Neural cell (in vitro differentiated cells): ENCODE measurements around the gene PTDSS2. TPM values are rescaled to one million over a fixed set of nuclear protein-coding genes. Genes with fewer than 3 reads are reported as not detected.

ENCODE experiments used
- H2AFZ ChIP-seq: fragments of 200-600, 300-800 bp; sonication (generic), shearing (Covaris generic); 2 replicates; pipeline ENCODE4 v1.6.0; 2014; ENCODE audit warnings: low read depth, mild to moderate bottlenecking, antibody characterized with exemption, low read length, moderate library complexity
- H3F3A ChIP-seq: fragments of 200-600 bp; shearing (Covaris generic); 2 replicates; pipeline ENCODE4 v1.6.1; 2016; ENCODE audit warnings: mild to moderate bottlenecking, moderate library complexity, mixed read lengths, antibody characterized with exemption, low read length; ENCODE audit not compliant: insufficient read depth, poor library complexity, severe bottlenecking
- H3K27ac ChIP-seq: fragments of 200-600, 300-800 bp; sonication (generic), shearing (Covaris generic); 2 replicates; pipeline ENCODE4 v1.5.1; 2014; ENCODE audit warnings: mild to moderate bottlenecking, low read length, moderate library complexity
- H3K27me3 ChIP-seq: fragments of 300-800, 200-600 bp; sonication (generic), shearing (Covaris generic); 2 replicates; pipeline ENCODE4 v1.6.0; 2014; ENCODE audit warnings: mild to moderate bottlenecking, low read depth, low read length, moderate library complexity; ENCODE audit not compliant: insufficient read depth
- H3K36me3 ChIP-seq: fragments of 300-800, 200-600 bp; sonication (generic), shearing (Covaris generic); 2 replicates; pipeline ENCODE4 v1.5.1; 2014; ENCODE audit warnings: mild to moderate bottlenecking, antibody characterized with exemption, low read length, moderate library complexity; ENCODE audit not compliant: insufficient read depth
- H3K4me2 ChIP-seq: fragments of 300-800, 200-600 bp; sonication (generic), shearing (Covaris generic); 2 replicates; pipeline ENCODE4 v1.6.0; 2014; ENCODE audit warnings: mild to moderate bottlenecking, low read length
- H3K4me3 ChIP-seq: fragments of 300-800, 200-600 bp; sonication (generic), shearing (Covaris generic); 2 replicates; pipeline ENCODE4 v1.5.1; 2014; ENCODE audit warnings: mild to moderate bottlenecking, low read length, moderate library complexity
- H3K79me2 ChIP-seq: fragments of 200-600 bp; shearing (Covaris generic); replicated peaks from 2 replicates; pipeline ENCODE4 v1.6.0; 2014; ENCODE audit warnings: mild to moderate bottlenecking, low read length, moderate library complexity; ENCODE audit not compliant: insufficient read depth
- H3K9ac ChIP-seq: fragments of 300-800, 200-600 bp; sonication (generic), shearing (Covaris generic); 2 replicates; pipeline ENCODE4 v1.6.1; 2016; ENCODE audit warnings: mild to moderate bottlenecking, low read length, mixed read lengths
- H3K9me2 ChIP-seq: fragments of 200-600 bp; shearing (Covaris generic); 2 replicates; pipeline ENCODE4 v1.6.1; 2016; ENCODE audit warnings: mild to moderate bottlenecking, low read length, mixed read lengths; ENCODE audit not compliant: insufficient read depth
- H3K9me3 ChIP-seq: fragments of 200-600, 300-800 bp; sonication (generic), shearing (Covaris generic); 2 replicates; pipeline ENCODE4 v1.6.1; 2016; ENCODE audit warnings: mild to moderate bottlenecking, mixed run types, low read length, moderate library complexity, mixed read lengths
- H4K20me1 ChIP-seq: fragments of 200-600 bp; shearing (Covaris generic); 2 replicates; pipeline ENCODE4 v1.6.1; 2016; ENCODE audit warnings: mild to moderate bottlenecking, mixed run types; ENCODE audit not compliant: insufficient read depth
- CTCF ChIP-seq: fragments of 450-650 bp; IDR thresholded peaks from 2 replicates; pipeline ENCODE4 v1.5.1; 2014; ENCODE audit warnings: antibody characterized with exemption, mild to moderate bottlenecking, moderate library complexity; ENCODE audit not compliant: poor library complexity, severe bottlenecking
- EP300 ChIP-seq: fragments of 450-650 bp; conservative IDR thresholded peaks from 2 replicates; pipeline ENCODE4 v1.6.1; 2014; ENCODE audit warnings: antibody characterized with exemption, mild to moderate bottlenecking, moderate library complexity; ENCODE audit not compliant: poor library complexity, severe bottlenecking
- EZH2 ChIP-seq: fragments of 200-600, 300-800 bp; shearing (Covaris generic), sonication (generic); IDR thresholded peaks from 2 replicates; pipeline ENCODE4 v1.6.1; 2014; ENCODE audit warnings: antibody characterized with exemption, low read length, borderline replicate concordance, mild to moderate bottlenecking; ENCODE audit not compliant: insufficient read depth, poor library complexity, severe bottlenecking
- MXI1 ChIP-seq: fragments of 450-650 bp; conservative IDR thresholded peaks from 2 replicates; pipeline ENCODE4 v1.6.1; 2014; ENCODE audit warnings: antibody characterized with exemption, mild to moderate bottlenecking; ENCODE audit not compliant: poor library complexity, severe bottlenecking
- POLR2AphosphoS5 ChIP-seq: IDR thresholded peaks from 2 replicates; pipeline ENCODE4 v1.6.1; 2012
- RAD21 ChIP-seq: fragments of 450-650 bp; conservative IDR thresholded peaks from 2 replicates; pipeline ENCODE4 v1.6.1; 2014; ENCODE audit warnings: antibody characterized with exemption, mild to moderate bottlenecking, moderate library complexity
- REST ChIP-seq: IDR thresholded peaks from 2 replicates; pipeline ENCODE4 v1.6.1; 2012; ENCODE audit warnings: borderline replicate concordance
- SMC3 ChIP-seq: fragments of 450-650 bp; conservative IDR thresholded peaks from 2 replicates; pipeline ENCODE4 v1.6.1; 2014; ENCODE audit warnings: antibody characterized with exemption, mild to moderate bottlenecking, moderate library complexity; ENCODE audit not compliant: poor library complexity
- TAF1 ChIP-seq: IDR thresholded peaks from 2 replicates; pipeline ENCODE4 v1.6.1; 2012; ENCODE audit warnings: low read depth
- polyA plus RNA-seq: library from polyadenylated mRNA; depleted of rRNA; stranded (reverse); fragments of >200 nt; gene quantifications from 2 replicates; pipeline ENCODE4 v1.2.3, GENCODE V29; 2014

Gene PTDSS2
- polyA plus RNA-seq, 1 donor from 2014 or later, result 54.3 TPM

- no peaks in the 10 kb centered on the region for H3F3A ChIP-seq
- no peaks in the 10 kb centered on the region for H4K20me1 ChIP-seq
- no peaks in the 10 kb centered on the region for H3K36me3 ChIP-seq
Observed at GRCh38 chr11:529728-530411, 79.8 kb downstream of the PTDSS2 start.

GRCh38 chr11:530960-531831 lies 81.1 kb downstream of the PTDSS2 start:
- Histone ChIP-seq H3K27ac (no peak overlapping the region), H3K27me3 (no peaks in the 10 kb centered on the region)

More at GRCh38 chr11:529728-530411, 79.8 kb downstream of the PTDSS2 start:
- Histone ChIP-seq H3K4me3 (no peak overlapping the region), H3K79me2 (peaks cover 7% of the 10 kb centered on the region), H2AFZ (no peak overlapping the region), H3K27ac (no peak overlapping the region), H3K9me3 (no peaks in the 10 kb centered on the region), H3K9me2 (no peaks in the 10 kb centered on the region), H3K9ac (no peak overlapping the region), H3K27me3 (no peaks in the 10 kb centered on the region), H3K4me2 (no peak overlapping the region)
- TF ChIP-seq MXI1 (no peak), TAF1 (no peak), RAD21 (no peak), EZH2 (no peak), POLR2AphosphoS5 (no peak), REST (no peak)

GRCh38 chr11:531919-532526 lies 81.9 kb downstream of the PTDSS2 start:
- no peak overlapping the region for H3K4me3 ChIP-seq
- no peak overlapping the region for H3K9ac ChIP-seq
- no peaks in the 10 kb centered on the region for H4K20me1 ChIP-seq
- no peaks in the 10 kb centered on the region for H3K36me3 ChIP-seq
- H3K9me2 ChIP-seq, result no peaks in the 10 kb centered on the region
- H3K79me2 ChIP-seq, result peaks cover 8% of the 10 kb centered on the region
- H3K27ac ChIP-seq, result no peak overlapping the region
- no peaks in the 10 kb centered on the region for H3F3A ChIP-seq
- H3K27me3 ChIP-seq, result no peaks in the 10 kb centered on the region
- H3K9me3 ChIP-seq, result no peaks in the 10 kb centered on the region
- no peak overlapping the region for H2AFZ ChIP-seq
- H3K4me2 ChIP-seq, result no peak overlapping the region
- TF ChIP-seq REST (no peak), MXI1 (no peak), CTCF (no peak), TAF1 (no peak), RAD21 (no peak), SMC3 (no peak), EZH2 (no peak), POLR2AphosphoS5 (no peak)

More at GRCh38 chr11:530960-531831, 81.1 kb downstream of the PTDSS2 start:
- Histone ChIP-seq H2AFZ (no peak overlapping the region), H3K9ac (no peak overlapping the region), H3K4me3 (no peak overlapping the region), H3K36me3 (no peaks in the 10 kb centered on the region), H4K20me1 (no peaks in the 10 kb centered on the region), H3K9me3 (no peaks in the 10 kb centered on the region), H3F3A (no peaks in the 10 kb centered on the region), H3K9me2 (no peaks in the 10 kb centered on the region), H3K4me2 (no peak overlapping the region), H3K79me2 (peaks cover 8% of the 10 kb centered on the region)
- TF ChIP-seq EZH2, result no peak
- no peak for TF ChIP-seq SMC3
- no peak for TF ChIP-seq POLR2AphosphoS5
- TF ChIP-seq TAF1, result no peak
- no peak for TF ChIP-seq EP300
